GM23338 (cell line): ENCODE data around the gene PSMD8. TPM values are rescaled to one million over a fixed set of nuclear protein-coding genes. Genes with fewer than 3 reads are reported as not detected.

Experiments used
- ATAC-seq: fragments of 200-7000 bp; cut with Tn5 transposase; 3 replicates; pipeline ENCODE4 v1.9.1; 2020
- DNase-seq: peaks from one replicate; pipeline ENCODE4 v3.0.0-alpha.2; 2015; ENCODE audit warnings: low spot score
- H2AFZ ChIP-seq: fragments of 200-600 bp; sonication (generic); 2 replicates; pipeline ENCODE4 v1.8.0; 2016; ENCODE audit warnings: antibody characterized with exemption, mild to moderate bottlenecking, moderate library complexity
- H3F3A ChIP-seq: fragments of 200-600 bp; sonication (generic); replicated peaks from 2 replicates; pipeline ENCODE4 v1.8.0; 2017; ENCODE audit warnings: antibody characterized with exemption, mixed run types, low read depth
- H3K27ac ChIP-seq: fragments of 200-600 bp; sonication (generic); 2 replicates; pipeline ENCODE4 v1.6.1; 2016; ENCODE audit warnings: low read depth
- H3K27me3 ChIP-seq: fragments of 200-600 bp; sonication (generic); 2 replicates; pipeline ENCODE4 v1.8.0; 2016; ENCODE audit warnings: mild to moderate bottlenecking, mixed run types, moderate library complexity; ENCODE audit not compliant: insufficient read depth
- H3K36me3 ChIP-seq: fragments of 200-600 bp; sonication (generic); 2 replicates; pipeline ENCODE4 v1.8.0; 2016; ENCODE audit warnings: mild to moderate bottlenecking; ENCODE audit not compliant: insufficient read depth
- H3K4me1 ChIP-seq: fragments of 200-600 bp; sonication (generic); 2 replicates; pipeline ENCODE4 v1.8.0; 2016; ENCODE audit warnings: mild to moderate bottlenecking, moderate library complexity; ENCODE audit not compliant: insufficient read depth
- H3K4me2 ChIP-seq: fragments of 200-600 bp; sonication (generic); 2 replicates; pipeline ENCODE4 v1.7.1; 2017; ENCODE audit warnings: mixed run types
- H3K4me3 ChIP-seq: fragments of 200-600 bp; sonication (generic); 2 replicates; pipeline ENCODE4 v1.6.1; 2016; ENCODE audit warnings: mixed run types
- H3K79me2 ChIP-seq: fragments of 200-600 bp; sonication (generic); replicated peaks from 2 replicates; pipeline ENCODE4 v1.8.0; 2017; ENCODE audit warnings: mild to moderate bottlenecking; ENCODE audit not compliant: insufficient read depth
- H3K9me2 ChIP-seq: fragments of 200-600 bp; sonication (generic); 2 replicates; pipeline ENCODE4 v1.8.0; 2017; ENCODE audit not compliant: insufficient read depth
- H4K20me1 ChIP-seq: fragments of 200-600 bp; sonication (generic); replicated peaks from 2 replicates; pipeline ENCODE4 v1.8.0; 2017; ENCODE audit warnings: mild to moderate bottlenecking; ENCODE audit not compliant: insufficient read depth
- H3K27ac Mint-ChIP-seq: 2 replicates; pipeline ENCODE4 v1.8.0; 2020; ENCODE audit warnings: inconsistent platforms, mild to moderate bottlenecking, moderate library complexity, mixed read lengths
- H3K27me3 Mint-ChIP-seq: 3 replicates; pipeline ENCODE4 v1.8.0; 2022; ENCODE audit warnings: low read depth, mild to moderate bottlenecking, moderate library complexity, mixed read lengths, inconsistent platforms; ENCODE audit not compliant: insufficient read depth, poor library complexity
- H3K36me3 Mint-ChIP-seq: 3 replicates; pipeline ENCODE4 v1.8.0; 2021; ENCODE audit warnings: low read depth, mild to moderate bottlenecking, inconsistent platforms, moderate library complexity, mixed read lengths
- H3K4me1 Mint-ChIP-seq: 3 replicates; pipeline ENCODE4 v1.8.0; 2020; ENCODE audit warnings: mild to moderate bottlenecking, inconsistent platforms, mixed read lengths
- H3K4me3 Mint-ChIP-seq: 3 replicates; pipeline ENCODE4 v1.8.0; 2021; ENCODE audit warnings: moderate library complexity, mild to moderate bottlenecking, inconsistent platforms, mixed read lengths
- H3K9me3 Mint-ChIP-seq: 3 replicates; pipeline ENCODE4 v1.8.0; 2020; ENCODE audit warnings: moderate library complexity, mild to moderate bottlenecking, inconsistent platforms, mixed read lengths
- CREB1 ChIP-seq: fragments of 250-450 bp; sonication (Bioruptor Pico); IDR thresholded peaks from 2 replicates; pipeline ENCODE4 v1.5.0; 2020; ENCODE audit warnings: low read depth, mild to moderate bottlenecking, moderate library complexity
- EZH2 ChIP-seq: fragments of 200-600 bp; sonication (generic); IDR thresholded peaks from one replicate; pipeline ENCODE4 v1.8.0; 2017; ENCODE audit warnings: antibody characterized with exemption, mild to moderate bottlenecking, low read depth; ENCODE audit not compliant: unreplicated experiment
- EZH2phosphoT487 ChIP-seq: fragments of 200-600 bp; sonication (generic); IDR thresholded peaks from one replicate; pipeline ENCODE4 v1.8.1; 2018; ENCODE audit warnings: antibody characterized with exemption; ENCODE audit not compliant: unreplicated experiment
- ZNF331 ChIP-seq: fragments of 250-450 bp; sonication (Bioruptor Pico); IDR thresholded peaks from 2 replicates; pipeline ENCODE4 v1.5.0; 2020; ENCODE audit warnings: low read depth, mild to moderate bottlenecking, moderate library complexity
- polyA plus RNA-seq: library from polyadenylated mRNA; unstranded; fragments of >200 nt; fragmentation: Nextera tagmentation; extraction: Ambion mirVana; gene quantifications from 2 replicates; pipeline ENCODE4 v1.2.1, GENCODE V29; 2016
- total RNA-seq: library from RNA; depleted of rRNA; stranded (reverse); fragments of >200 nt; shearing (Covaris generic); gene quantifications from 2 replicates; pipeline ENCODE4 v1.2.3, GENCODE V29; 2014
- TF ChIP-seq, protein P1 (sequence below): IDR thresholded peaks from one replicate; pipeline ENCODE4 v1.6.1; 2018; ENCODE audit warnings: antibody characterized with exemption; ENCODE audit not compliant: unreplicated experiment
- TF ChIP-seq, protein P2 (sequence below): fragments of 250-450 bp; sonication (Bioruptor Pico); IDR thresholded peaks from 2 replicates; pipeline ENCODE4 v1.5.0; 2020; ENCODE audit warnings: mild to moderate bottlenecking, moderate library complexity

PSMD8 gene
- total and polyA plus RNA-seq, 2 experiments from 2014 or later = 129 to 241 TPM

DNA sequence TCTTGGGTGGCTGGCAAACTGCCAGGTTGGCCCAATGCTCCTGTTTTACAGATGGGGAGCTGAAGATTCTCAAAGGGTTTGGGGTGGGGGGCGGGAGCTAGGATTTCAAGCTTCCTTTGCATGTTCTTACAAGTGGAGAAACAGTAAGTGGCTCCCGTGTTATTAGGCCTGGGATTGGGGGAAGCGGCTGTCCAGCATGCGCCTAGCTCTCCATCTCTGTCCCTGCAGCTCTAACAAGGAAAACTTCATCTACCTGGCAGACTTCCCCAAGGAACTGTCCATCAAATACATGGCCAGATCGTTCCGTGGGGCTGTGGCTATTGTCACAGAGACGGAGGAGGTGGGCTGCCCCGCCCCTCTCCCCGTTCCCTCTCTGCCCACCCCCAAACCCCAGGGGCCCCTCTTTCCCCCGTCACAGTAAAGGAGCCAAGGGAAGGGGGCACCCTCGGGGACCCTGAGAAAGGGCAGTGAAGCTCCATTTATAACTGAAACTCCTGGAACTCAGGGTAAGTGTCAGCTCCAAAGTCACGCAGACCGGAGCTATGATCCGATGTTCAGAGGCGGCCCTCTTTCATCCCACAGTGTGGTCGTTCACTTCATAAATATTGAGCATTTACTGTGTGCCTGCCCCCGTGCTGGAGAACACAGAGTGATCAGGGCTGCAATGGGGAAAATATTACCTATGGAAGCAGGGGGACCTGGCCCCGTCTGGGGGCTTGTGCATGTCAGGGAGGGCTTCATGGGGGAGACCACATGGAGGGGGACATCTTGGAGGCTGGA, 14.9 kb upstream of the PSMD8 start:
- Mint-ChIP-seq H3K4me1 (peaks cover 17% of the 10 kb centered on the region), H3K36me3 (no peaks in the 10 kb centered on the region; the same call in 2 of the 3 replicates), H3K27ac (no peak overlapping the region), H3K4me3 (peak overlapping the region; percentile 91; the same call in 1 of the 3 replicates), H3K27me3 (peaks cover 27% of the 10 kb centered on the region), H3K9me3 (peaks cover 3% of the 10 kb centered on the region; the same call in 2 of the 3 replicates)
- H3K9me2 ChIP-seq = no peaks in the 10 kb centered on the region
- H3K27me3 ChIP-seq = peaks cover 29% of the 10 kb centered on the region
- 0 out of 2 replicates have a peak, but pooled peaks cover 11% of the 10 kb centered on the region for H3F3A ChIP-seq
- H4K20me1 ChIP-seq = no peaks in the 10 kb centered on the region; the same call in 1 of the 2 replicates
- DNase-seq = no peak
- H3K79me2 ChIP-seq = no peaks in the 10 kb centered on the region
- H3K4me2 ChIP-seq = no peak overlapping the region
- no peaks in the 10 kb centered on the region for H3K36me3 ChIP-seq
- TF ChIP-seq, protein P1, sequence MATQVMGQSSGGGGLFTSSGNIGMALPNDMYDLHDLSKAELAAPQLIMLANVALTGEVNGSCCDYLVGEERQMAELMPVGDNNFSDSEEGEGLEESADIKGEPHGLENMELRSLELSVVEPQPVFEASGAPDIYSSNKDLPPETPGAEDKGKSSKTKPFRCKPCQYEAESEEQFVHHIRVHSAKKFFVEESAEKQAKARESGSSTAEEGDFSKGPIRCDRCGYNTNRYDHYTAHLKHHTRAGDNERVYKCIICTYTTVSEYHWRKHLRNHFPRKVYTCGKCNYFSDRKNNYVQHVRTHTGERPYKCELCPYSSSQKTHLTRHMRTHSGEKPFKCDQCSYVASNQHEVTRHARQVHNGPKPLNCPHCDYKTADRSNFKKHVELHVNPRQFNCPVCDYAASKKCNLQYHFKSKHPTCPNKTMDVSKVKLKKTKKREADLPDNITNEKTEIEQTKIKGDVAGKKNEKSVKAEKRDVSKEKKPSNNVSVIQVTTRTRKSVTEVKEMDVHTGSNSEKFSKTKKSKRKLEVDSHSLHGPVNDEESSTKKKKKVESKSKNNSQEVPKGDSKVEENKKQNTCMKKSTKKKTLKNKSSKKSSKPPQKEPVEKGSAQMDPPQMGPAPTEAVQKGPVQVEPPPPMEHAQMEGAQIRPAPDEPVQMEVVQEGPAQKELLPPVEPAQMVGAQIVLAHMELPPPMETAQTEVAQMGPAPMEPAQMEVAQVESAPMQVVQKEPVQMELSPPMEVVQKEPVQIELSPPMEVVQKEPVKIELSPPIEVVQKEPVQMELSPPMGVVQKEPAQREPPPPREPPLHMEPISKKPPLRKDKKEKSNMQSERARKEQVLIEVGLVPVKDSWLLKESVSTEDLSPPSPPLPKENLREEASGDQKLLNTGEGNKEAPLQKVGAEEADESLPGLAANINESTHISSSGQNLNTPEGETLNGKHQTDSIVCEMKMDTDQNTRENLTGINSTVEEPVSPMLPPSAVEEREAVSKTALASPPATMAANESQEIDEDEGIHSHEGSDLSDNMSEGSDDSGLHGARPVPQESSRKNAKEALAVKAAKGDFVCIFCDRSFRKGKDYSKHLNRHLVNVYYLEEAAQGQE = no peak
- TF ChIP-seq EZH2 (no peak), ZNF331 (CRISPR knock-in tag) (no peak), CREB1 (no peak), EZH2phosphoT487 (no peak)
- TF ChIP-seq, protein P2, sequence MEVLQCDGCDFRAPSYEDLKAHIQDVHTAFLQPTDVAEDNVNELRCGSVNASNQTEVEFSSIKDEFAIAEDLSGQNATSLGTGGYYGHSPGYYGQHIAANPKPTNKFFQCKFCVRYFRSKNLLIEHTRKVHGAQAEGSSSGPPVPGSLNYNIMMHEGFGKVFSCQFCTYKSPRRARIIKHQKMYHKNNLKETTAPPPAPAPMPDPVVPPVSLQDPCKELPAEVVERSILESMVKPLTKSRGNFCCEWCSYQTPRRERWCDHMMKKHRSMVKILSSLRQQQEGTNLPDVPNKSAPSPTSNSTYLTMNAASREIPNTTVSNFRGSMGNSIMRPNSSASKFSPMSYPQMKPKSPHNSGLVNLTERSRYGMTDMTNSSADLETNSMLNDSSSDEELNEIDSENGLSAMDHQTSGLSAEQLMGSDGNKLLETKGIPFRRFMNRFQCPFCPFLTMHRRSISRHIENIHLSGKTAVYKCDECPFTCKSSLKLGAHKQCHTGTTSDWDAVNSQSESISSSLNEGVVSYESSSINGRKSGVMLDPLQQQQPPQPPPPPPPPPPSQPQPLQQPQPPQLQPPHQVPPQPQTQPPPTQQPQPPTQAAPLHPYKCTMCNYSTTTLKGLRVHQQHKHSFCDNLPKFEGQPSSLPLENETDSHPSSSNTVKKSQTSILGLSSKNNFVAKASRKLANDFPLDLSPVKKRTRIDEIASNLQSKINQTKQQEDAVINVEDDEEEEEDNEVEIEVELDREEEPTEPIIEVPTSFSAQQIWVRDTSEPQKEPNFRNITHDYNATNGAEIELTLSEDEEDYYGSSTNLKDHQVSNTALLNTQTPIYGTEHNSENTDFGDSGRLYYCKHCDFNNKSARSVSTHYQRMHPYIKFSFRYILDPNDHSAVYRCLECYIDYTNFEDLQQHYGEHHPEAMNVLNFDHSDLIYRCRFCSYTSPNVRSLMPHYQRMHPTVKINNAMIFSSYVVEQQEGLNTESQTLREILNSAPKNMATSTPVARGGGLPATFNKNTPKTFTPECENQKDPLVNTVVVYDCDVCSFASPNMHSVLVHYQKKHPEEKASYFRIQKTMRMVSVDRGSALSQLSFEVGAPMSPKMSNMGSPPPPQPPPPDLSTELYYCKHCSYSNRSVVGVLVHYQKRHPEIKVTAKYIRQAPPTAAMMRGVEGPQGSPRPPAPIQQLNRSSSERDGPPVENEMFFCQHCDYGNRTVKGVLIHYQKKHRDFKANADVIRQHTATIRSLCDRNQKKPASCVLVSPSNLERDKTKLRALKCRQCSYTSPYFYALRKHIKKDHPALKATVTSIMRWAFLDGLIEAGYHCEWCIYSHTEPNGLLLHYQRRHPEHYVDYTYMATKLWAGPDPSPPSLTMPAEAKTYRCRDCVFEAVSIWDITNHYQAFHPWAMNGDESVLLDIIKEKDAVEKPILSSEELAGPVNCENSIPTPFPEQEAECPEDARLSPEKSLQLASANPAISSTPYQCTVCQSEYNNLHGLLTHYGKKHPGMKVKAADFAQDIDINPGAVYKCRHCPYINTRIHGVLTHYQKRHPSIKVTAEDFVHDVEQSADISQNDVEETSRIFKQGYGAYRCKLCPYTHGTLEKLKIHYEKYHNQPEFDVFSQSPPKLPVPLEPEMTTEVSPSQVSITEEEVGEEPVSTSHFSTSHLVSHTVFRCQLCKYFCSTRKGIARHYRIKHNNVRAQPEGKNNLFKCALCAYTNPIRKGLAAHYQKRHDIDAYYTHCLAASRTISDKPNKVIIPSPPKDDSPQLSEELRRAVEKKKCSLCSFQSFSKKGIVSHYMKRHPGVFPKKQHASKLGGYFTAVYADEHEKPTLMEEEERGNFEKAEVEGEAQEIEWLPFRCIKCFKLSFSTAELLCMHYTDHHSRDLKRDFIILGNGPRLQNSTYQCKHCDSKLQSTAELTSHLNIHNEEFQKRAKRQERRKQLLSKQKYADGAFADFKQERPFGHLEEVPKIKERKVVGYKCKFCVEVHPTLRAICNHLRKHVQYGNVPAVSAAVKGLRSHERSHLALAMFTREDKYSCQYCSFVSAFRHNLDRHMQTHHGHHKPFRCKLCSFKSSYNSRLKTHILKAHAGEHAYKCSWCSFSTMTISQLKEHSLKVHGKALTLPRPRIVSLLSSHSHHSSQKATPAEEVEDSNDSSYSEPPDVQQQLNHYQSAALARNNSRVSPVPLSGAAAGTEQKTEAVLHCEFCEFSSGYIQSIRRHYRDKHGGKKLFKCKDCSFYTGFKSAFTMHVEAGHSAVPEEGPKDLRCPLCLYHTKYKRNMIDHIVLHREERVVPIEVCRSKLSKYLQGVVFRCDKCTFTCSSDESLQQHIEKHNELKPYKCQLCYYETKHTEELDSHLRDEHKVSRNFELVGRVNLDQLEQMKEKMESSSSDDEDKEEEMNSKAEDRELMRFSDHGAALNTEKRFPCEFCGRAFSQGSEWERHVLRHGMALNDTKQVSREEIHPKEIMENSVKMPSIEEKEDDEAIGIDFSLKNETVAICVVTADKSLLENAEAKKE (CRISPR knock-in tag) = no peak
- H3K4me1 ChIP-seq = peaks cover 12% of the 10 kb centered on the region
- no peak for ATAC-seq
- H2AFZ ChIP-seq = no peak overlapping the region
- H3K4me3 ChIP-seq = no peak overlapping the region
- H3K27ac ChIP-seq = no peak overlapping the region
